GM12892 (cell line): ENCODE data around the gene ASAP3.

Experiments used
- DNase-seq: peaks from one replicate; pipeline ENCODE4 v3.0.0; 2011; ENCODE audit not compliant: insufficient read length
- FAIRE-seq: peaks from 2 replicates; lab custom pipeline; 2011; peaks lifted over from hg19 to GRCh38; lab: Jason Lieb, UNC
- POLR2A ChIP-seq: IDR thresholded peaks from 2 replicates; pipeline ENCODE4 v1.6.1; 2011; ENCODE audit warnings: low read depth, low read length, control low read depth
- POLR2AphosphoS5 ChIP-seq: IDR thresholded peaks from 2 replicates; pipeline ENCODE4 v1.6.1; 2011; ENCODE audit warnings: low read depth, low read length, control low read depth
- TAF1 ChIP-seq: IDR thresholded peaks from 2 replicates; pipeline ENCODE4 v1.6.1; 2011; ENCODE audit warnings: low read depth, mild to moderate bottlenecking, control low read depth, low read length, borderline replicate concordance

Gene ASAP3

DNA sequence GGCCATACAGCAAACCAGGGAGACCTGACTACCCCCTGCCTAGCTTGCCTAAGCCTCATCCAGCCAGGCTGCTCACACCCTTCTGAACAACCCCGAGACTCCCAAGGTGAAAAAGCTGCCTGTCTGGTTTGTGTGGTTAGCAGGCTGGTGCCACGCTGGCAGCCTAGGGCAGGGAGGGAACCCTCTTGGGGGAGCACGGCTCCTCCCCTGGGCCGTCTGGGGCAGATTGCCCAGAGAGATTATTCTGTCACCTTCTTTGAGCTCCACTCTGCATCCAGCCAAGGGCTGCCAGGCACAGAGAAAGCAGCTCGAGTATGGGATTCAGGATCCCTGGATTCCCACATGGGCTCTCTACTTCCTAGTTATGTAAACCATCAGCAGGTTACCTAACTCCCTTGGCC lies 32.0 kb downstream of the ASAP3 start:
- FAIRE-seq (no peak), DNase-seq (no peak)
- TF ChIP-seq POLR2A (no peak), TAF1 (no peak), POLR2AphosphoS5 (no peak)

DNA sequence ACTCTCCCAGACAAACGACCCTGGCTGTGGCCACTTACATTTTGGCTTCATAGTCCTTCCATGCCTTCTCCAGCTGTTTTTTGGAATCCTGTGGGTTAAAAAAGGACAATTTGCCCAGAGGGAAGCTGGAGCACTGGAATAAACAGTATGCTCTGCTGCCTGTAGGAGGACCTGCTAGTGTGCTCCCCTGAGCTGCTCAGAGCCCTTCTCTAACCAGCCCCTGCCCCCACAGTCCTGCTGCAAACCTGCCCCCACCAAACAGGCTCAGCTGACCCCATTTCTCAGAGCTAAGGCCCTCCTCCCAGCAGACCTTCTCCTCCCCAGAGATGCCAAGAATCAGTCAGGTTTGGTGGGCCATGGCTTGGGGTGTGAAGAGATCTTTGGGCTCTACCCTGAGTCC lies 32.5 kb downstream of the ASAP3 start:
- FAIRE-seq (no peak), DNase-seq (no peak)
- TF ChIP-seq POLR2AphosphoS5 (no peak), TAF1 (no peak), POLR2A (no peak)

GRCh38 chr1:23450894-23451293 lies 33.1 kb downstream of the ASAP3 start:
- no peak for DNase-seq
- TF ChIP-seq POLR2AphosphoS5 (no peak), POLR2A (no peak), TAF1 (no peak)
- no peak for FAIRE-seq

DNA sequence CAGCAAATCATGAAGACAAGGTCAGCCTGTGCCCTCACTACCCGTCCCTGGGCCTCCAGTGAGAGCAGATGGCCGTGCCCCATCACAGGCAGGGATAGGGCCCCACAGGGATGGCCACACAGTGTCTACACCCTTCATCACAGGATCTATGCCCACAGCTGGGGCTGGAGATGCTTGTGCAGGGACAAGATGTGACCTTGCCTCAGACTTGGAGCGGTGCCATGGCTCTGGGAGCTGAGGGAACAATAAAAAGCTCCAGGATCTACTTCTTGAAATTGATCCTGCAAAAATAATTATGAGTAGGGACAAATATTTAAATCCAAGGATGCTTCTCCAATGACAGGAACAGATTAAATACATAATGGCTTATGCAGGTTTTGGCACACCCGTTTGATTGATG lies 34.0 kb downstream of the ASAP3 start:
- FAIRE-seq (no peak), DNase-seq (no peak)
- no peak for TF ChIP-seq POLR2A
- TF ChIP-seq POLR2AphosphoS5 = no peak
- no peak for TF ChIP-seq TAF1

DNA sequence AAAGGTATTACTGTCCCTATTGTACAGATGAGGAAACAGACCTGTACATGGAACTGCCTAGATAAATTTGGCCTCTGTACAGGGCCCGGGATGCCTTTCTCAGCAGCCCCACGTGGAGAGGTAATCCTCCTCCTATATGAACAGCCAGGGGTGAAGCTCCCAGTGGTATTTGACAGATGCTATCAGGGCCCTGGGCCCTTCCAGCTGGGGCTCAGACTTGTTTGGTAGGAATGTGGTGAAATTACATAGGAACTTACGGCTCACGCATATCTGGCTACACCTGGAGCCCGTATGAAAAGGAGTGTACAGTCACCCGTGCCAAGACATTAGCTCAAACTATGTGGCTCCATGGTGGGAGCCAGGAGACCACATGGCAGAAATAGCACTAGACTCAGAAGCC lies 34.7 kb downstream of the ASAP3 start:
- FAIRE-seq = no peak
- DNase-seq = no peak

GRCh38 chr1:23448846-23449245 lies 35.1 kb downstream of the ASAP3 start:
- no peak for FAIRE-seq
- no peak for DNase-seq
- TF ChIP-seq POLR2A (no peak), POLR2AphosphoS5 (no peak), TAF1 (no peak)

More for the DNA sequence above, 34.7 kb downstream of the ASAP3 start:
- TF ChIP-seq TAF1 (no peak), POLR2AphosphoS5 (no peak), POLR2A (no peak)

DNA sequence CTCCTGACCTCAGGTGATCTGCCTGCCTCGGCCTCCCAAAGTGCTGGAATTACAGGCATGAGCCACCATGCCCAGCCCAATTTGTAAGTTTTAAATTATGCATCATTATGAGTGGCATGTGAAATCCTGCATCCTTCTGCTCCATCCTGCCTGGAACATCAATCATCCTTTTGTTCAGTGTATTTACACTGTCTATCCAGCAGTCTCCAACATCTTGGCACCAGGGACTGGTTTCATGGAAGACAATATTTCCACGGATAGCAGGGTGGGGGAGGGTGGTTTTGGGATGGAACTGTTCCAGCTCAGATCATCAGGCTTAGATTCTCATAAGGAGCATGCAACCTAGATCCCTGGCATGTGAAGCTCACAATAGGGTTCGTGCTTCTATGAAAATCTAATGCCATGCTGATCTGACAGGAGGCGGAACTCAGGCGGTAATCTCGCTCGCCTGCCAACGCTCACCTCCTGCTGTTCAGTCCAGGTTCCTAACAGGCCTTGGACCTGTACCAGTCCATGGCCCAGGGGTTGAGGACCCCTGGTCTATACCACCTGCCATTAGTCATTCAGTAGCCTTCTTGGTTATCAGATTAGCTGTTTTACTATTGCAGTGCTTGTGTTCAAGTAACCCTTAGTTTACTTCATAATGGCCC lies 37.2 kb downstream of the ASAP3 start:
- FAIRE-seq (no peak), DNase-seq (no peak)
- TF ChIP-seq POLR2AphosphoS5 (no peak), POLR2A (no peak), TAF1 (no peak)

DNA sequence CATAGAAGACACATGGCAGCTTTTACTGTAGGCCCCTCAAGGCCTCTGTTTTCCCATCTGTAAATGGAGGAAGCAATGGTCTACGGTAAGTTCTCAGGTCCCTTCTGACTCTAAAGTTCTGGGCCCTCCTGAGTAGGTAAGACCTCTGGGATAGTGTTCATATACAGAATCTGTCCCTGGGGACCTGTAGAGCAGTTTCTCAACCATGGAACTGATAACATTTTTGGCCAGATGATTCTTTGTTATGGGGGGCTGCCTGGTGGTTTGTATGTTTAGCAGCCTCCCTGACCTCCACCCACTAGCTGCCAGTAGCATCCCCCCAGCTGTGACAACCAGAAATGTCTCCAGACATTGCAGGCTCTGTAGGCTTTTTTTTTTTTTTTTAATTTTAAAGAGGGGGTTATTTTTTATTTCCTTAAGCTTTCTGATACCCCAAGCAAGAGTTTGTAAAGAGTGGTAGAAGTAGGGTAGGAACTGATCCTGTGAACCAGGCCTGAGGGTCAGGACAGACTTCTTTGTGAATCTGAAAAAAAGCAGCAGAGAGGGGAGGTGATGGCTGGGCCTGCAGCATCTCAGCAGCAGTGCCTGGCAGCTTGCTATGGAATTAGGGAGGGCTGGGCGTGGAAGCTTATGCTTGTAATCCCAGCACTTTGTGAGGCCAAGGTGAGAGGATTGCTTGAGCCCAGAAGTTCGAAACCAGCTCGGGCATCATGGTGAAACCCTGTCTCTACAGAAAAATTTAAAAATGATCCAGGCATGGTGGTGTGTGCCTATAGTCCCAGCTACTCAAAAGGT lies 39.2 kb downstream of the ASAP3 start:
- TF ChIP-seq POLR2AphosphoS5 = no peak
- TF ChIP-seq TAF1 = no peak
- TF ChIP-seq POLR2A = no peak
- no peak for DNase-seq
- FAIRE-seq = no peak

GRCh38 chr1:23444104-23444533 lies 39.9 kb downstream of the ASAP3 start:
- no peak for FAIRE-seq
- TF ChIP-seq POLR2A = no peak
- TF ChIP-seq POLR2AphosphoS5 = no peak
- no peak for TF ChIP-seq TAF1

DNA sequence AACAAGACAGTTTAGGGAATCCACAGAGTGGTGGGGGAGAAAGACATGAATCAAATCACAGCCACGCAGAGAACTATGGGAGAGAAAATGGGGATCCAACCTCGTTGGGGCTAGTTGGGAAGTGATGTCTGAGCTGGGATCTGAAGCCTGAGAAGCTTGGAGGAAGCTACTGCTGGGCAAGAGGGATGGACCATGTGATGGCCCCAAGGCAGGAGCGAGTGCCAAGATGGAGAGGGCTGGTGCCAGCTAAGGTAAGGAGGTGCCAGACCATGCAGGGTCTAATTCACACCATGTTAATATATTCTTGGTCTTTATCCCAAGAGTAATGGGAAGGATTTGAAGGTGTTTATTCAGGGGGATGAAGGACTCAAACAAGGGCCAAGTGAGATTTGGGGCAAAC lies 41.2 kb downstream of the ASAP3 start:
- FAIRE-seq (no peak), DNase-seq (no peak)
- no peak for TF ChIP-seq POLR2A
- no peak for TF ChIP-seq POLR2AphosphoS5
- TF ChIP-seq TAF1 = no peak

More at GRCh38 chr1:23444104-23444533, 39.9 kb downstream of the ASAP3 start:
- no peak for DNase-seq

DNA sequence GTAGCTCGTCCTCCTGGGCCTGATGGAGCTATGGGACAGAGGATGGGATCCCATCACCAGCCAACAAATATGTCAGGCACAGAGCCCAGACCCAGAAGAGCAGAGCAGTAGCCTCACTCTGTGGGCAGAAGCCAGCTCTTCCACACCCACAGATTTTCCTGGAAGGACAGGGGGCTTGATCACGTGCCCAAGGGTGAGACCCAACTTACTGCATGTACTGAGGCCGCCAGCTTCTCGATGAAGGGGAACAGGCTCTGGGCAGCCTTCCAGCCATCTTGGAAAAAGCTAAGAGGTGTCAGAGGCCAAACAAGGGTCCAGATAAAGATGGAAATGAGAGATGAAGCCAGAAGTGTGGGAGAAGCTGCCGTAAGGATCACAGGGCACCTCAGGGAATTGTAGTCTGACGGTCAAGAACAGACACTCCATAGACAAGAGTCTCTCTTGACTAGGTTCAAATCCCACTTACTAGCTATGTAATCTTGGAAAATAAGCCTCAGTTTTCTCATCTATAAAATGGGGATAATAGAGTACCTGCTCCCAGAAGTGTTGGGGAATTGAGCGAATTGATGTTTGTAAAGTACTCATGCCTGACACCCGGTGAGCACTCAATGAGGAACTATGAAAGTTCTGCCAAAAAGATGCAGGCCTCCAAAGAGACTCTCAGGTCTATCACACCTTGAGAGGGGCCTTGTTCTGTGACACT lies 42.4 kb downstream of the ASAP3 start:
- no peak for DNase-seq
- FAIRE-seq = no peak
- TF ChIP-seq POLR2A = no peak
- TF ChIP-seq POLR2AphosphoS5 = no peak
- TF ChIP-seq TAF1 = no peak
